Stomach smooth muscle (tissue), 2 donors: ENCODE results near the gene CPLX3.

Experiments
- H3K27ac ChIP-seq: one replicate; pipeline ENCODE4 v1.7.0; 2013; ENCODE audit warnings: mild to moderate bottlenecking, low read length, inconsistent platforms
- H3K27me3 ChIP-seq, 2 donors: one replicate each; pipeline ENCODE4 v1.7.0; 2013; ENCODE audit warnings: low read length in 2 of 2; ENCODE audit not compliant: insufficient read depth in 2 of 2, control insufficient read depth in 1 of 2
- H3K36me3 ChIP-seq, 2 donors: one replicate each; pipeline ENCODE4 v1.7.0; 2013; ENCODE audit warnings: low read length in 2 of 2; ENCODE audit not compliant: control insufficient read depth in 2 of 2, insufficient read depth in 2 of 2
- H3K4me1 ChIP-seq: one replicate; pipeline ENCODE4 v1.7.0; 2013; ENCODE audit warnings: low read length; ENCODE audit not compliant: control insufficient read depth, insufficient read depth
- H3K4me3 ChIP-seq, 2 donors: one replicate each; pipeline ENCODE4 v1.7.0; 2013; ENCODE audit warnings: low read length in 2 of 2
- H3K9ac ChIP-seq, 2 donors: one replicate each; pipeline ENCODE4 v1.7.0; 2013; ENCODE audit warnings: low read length in 2 of 2, mild to moderate bottlenecking in 1 of 2
- H3K9me3 ChIP-seq, 2 donors: one replicate each; pipeline ENCODE4 v1.7.0; 2013; ENCODE audit warnings: low read length in 2 of 2; ENCODE audit not compliant: control insufficient read depth in 2 of 2
- donor health status: healthy.
- donor health status: Pancreatic carcinoma.

The CPLX3 gene

DNA sequence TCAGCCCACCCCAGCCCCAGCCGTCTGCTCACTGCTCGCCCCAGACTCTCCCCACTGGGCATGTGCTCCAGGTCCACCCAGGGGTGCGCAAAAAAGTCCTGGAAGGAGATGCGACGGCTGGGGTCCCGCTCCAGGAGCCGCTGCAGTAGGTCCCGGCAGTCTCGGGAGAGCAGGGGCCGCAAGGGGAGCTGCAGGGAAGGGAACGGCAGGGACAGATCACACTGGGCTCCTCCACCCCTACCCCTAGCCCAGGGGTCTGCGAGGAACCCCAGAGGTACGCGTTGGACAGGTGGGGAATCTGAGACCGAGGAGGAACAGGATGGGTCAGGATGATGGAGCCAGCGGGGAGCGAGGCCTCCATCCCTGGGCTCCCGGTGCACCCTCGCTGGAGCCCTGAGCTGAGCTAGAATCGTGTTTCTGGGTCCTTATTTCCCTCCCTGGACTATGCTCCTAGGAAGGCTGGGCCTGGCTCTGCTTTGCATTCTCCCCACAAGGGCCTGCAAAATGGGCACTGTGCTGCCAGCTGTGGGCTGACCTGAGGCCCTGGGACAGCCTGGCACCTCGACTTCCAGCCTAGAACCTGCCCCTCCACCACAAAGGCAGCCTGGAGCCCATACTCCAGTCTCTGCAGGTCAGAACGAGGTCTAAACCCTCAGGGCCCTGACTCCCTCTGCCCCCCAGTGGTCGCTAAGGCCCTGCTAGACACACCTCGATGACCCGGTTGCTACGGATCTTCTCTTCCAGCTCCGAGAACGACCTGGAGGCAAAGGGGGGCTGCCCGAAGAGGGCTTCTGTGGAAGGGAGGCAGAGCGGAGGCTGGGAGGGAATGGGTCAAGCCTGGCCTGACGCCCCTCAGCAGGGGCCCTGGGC lies 13.3 kb downstream of the CPLX3 start:
- no peak overlapping the region for H3K9ac ChIP-seq

GRCh38 chr15:74840851-74841775 lies 14.7 kb downstream of the CPLX3 start:
- Histone ChIP-seq H3K36me3 (peaks cover 0 to 10% of the 10 kb centered on the region in 2 donors), H3K27ac (no peak overlapping the region), H3K4me1 (peaks cover 25% of the 10 kb centered on the region), H3K27me3 (no peaks in the 10 kb centered on the region), H3K4me3 (peak overlapping the region in 1 of 2 donors; percentile 3), H3K9me3 (no peaks in the 10 kb centered on the region), H3K9ac (no peak overlapping the region)

More for the DNA sequence above, 13.3 kb downstream of the CPLX3 start:
- H3K27ac ChIP-seq: no peak overlapping the region
- no peaks in the 10 kb centered on the region for H3K9me3 ChIP-seq
- H3K4me1 ChIP-seq: peaks cover 22% of the 10 kb centered on the region
- H3K27me3 ChIP-seq: no peaks in the 10 kb centered on the region
- H3K4me3 ChIP-seq: no peak overlapping the region
- H3K36me3 ChIP-seq: peaks cover 0 to 4% of the 10 kb centered on the region in 2 donors

GRCh38 chr15:74841891-74842373 lies 15.5 kb downstream of the CPLX3 start:
- peaks cover 25% of the 10 kb centered on the region for H3K4me1 ChIP-seq
- peaks cover 0 to 10% of the 10 kb centered on the region in 2 donors for H3K36me3 ChIP-seq
- H3K9ac ChIP-seq: peak overlapping the region in 1 of 2 donors; percentile 82
- no peaks in the 10 kb centered on the region for H3K27me3 ChIP-seq
- peak overlapping the region; percentile 91 to 92 for H3K4me3 ChIP-seq
- H3K27ac ChIP-seq: no peak overlapping the region
- no peaks in the 10 kb centered on the region for H3K9me3 ChIP-seq

- H3K9me3 ChIP-seq: no peaks in the 10 kb centered on the region
- peak within 1 kb of the TSS; percentile 91 to 92 for H3K4me3 ChIP-seq
- H3K36me3 ChIP-seq: peaks cover 3 to 14% of the 10 kb centered on the region in 2 donors
- no peaks in the 10 kb centered on the region for H3K27me3 ChIP-seq
- H3K9ac ChIP-seq: peak within 1 kb of the TSS; percentile 81 to 85
- H3K4me1 ChIP-seq: peaks cover 25% of the 10 kb centered on the region
- peak within 1 kb of the TSS; percentile 76 for H3K27ac ChIP-seq
These were observed 16.4 kb downstream of the CPLX3 start, which contains the start of gene ULK3 for GRCh38 chr15:74842581-74843444. TSS of gene ULK3 (minus strand) at chr15:74843156. CDS start at chr15:74843105, 51 bp downstream.

- Histone ChIP-seq H3K9ac (peak overlapping the region; percentile 76 to 85), H3K27me3 (no peaks in the 10 kb centered on the region), H3K36me3 (peaks cover 7 to 20% of the 10 kb centered on the region in 2 donors), H3K4me1 (peaks cover 25% of the 10 kb centered on the region), H3K27ac (peak overlapping the region; percentile 76), H3K9me3 (no peaks in the 10 kb centered on the region), H3K4me3 (peak overlapping the region; percentile 68 to 91)
These were observed 17.0 kb downstream of the CPLX3 start for GRCh38 chr15:74843445-74843828.

- H3K9ac ChIP-seq: peak overlapping the region; percentile 76 to 85
These were observed 17.5 kb downstream of the CPLX3 start for GRCh38 chr15:74843891-74844299.

GRCh38 chr15:74844319-74845207 lies 18.1 kb downstream of the CPLX3 start:
- Histone ChIP-seq H3K4me3 (no peak overlapping the region), H3K27ac (no peak overlapping the region), H3K27me3 (no peaks in the 10 kb centered on the region), H3K9me3 (no peaks in the 10 kb centered on the region), H3K36me3 (peaks cover 13 to 21% of the 10 kb centered on the region in 2 donors), H3K9ac (no peak overlapping the region), H3K4me1 (peaks cover 25% of the 10 kb centered on the region)

More at GRCh38 chr15:74843891-74844299, 17.5 kb downstream of the CPLX3 start:
- peaks cover 25% of the 10 kb centered on the region for H3K4me1 ChIP-seq
- no peak overlapping the region for H3K4me3 ChIP-seq
- H3K27ac ChIP-seq: peak overlapping the region; percentile 76
- no peaks in the 10 kb centered on the region for H3K27me3 ChIP-seq
- H3K36me3 ChIP-seq: peaks cover 11 to 21% of the 10 kb centered on the region in 2 donors
- H3K9me3 ChIP-seq: no peaks in the 10 kb centered on the region

DNA sequence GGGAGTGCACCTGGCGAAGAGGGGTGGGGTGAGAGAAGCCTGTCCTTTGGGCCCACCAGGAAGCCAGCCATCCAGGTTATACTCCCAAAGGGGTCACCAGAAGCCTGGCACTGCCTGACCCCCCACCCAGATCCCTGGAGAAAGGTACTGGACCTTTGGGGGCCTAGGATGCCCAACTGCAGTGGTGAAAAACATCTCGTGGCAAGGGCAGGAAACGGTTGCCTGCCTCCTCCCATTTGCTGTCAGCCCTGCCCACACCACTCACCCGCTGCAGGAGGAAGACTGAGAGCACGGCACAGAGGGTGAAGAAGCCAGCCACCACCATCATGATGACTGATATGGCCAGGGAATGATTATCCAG lies 18.8 kb downstream of the CPLX3 start:
- Histone ChIP-seq H3K9ac (no peak overlapping the region), H3K4me3 (no peak overlapping the region), H3K27me3 (no peaks in the 10 kb centered on the region), H3K4me1 (peaks cover 25% of the 10 kb centered on the region), H3K36me3 (peaks cover 19 to 26% of the 10 kb centered on the region in 2 donors), H3K27ac (no peak overlapping the region), H3K9me3 (no peaks in the 10 kb centered on the region)

- H3K9ac ChIP-seq: no peak overlapping the region
- no peak overlapping the region for H3K27ac ChIP-seq
- H3K4me3 ChIP-seq: no peak overlapping the region
- no peaks in the 10 kb centered on the region for H3K27me3 ChIP-seq
- H3K4me1 ChIP-seq: peaks cover 25% of the 10 kb centered on the region
- no peaks in the 10 kb centered on the region for H3K9me3 ChIP-seq
- peaks cover 23 to 30% of the 10 kb centered on the region in 2 donors for H3K36me3 ChIP-seq
These were observed 19.2 kb downstream of the CPLX3 start for GRCh38 chr15:74845581-74845980.
